Urothelium cell line (cell line): ENCODE results near the gene TAB2.

Experiments used
- DNase-seq: peaks from one replicate; pipeline ENCODE4 v3.0.0; 2011; ENCODE audit warnings: low spot score, mixed read lengths
- FAIRE-seq: peaks from 2 replicates; lab custom pipeline; 2011; peaks lifted over from hg19 to GRCh38; lab: Jason Lieb, UNC

Gene TAB2

GRCh38 chr6:149405823-149406765 lies 88.6 kb downstream of the TAB2 start:
- no peak for DNase-seq
- FAIRE-seq: no peak

GRCh38 chr6:149409617-149410016 lies 92.1 kb downstream of the TAB2 start:
- FAIRE-seq: no peak
- no peak for DNase-seq

GRCh38 chr6:149410557-149410956 lies 93.0 kb downstream of the TAB2 start:
- DNase-seq (no peak), FAIRE-seq (peak; percentile 23)

- FAIRE-seq (no peak), DNase-seq (no peak)
Measured at GRCh38 chr6:149414009-149414408, 96.5 kb downstream of the TAB2 start.

- FAIRE-seq (no peak), DNase-seq (no peak)
Measured at GRCh38 chr6:149414821-149415220, 97.3 kb downstream of the TAB2 start.

GRCh38 chr6:149419696-149420404 lies 102.3 kb downstream of the TAB2 start:
- DNase-seq: no peak
- FAIRE-seq: no peak

- no peak for FAIRE-seq
- no peak for DNase-seq
Measured at GRCh38 chr6:149421132-149421531, 103.6 kb downstream of the TAB2 start.

- FAIRE-seq: no peak
- DNase-seq: no peak
Measured at GRCh38 chr6:149422581-149422980, 105.1 kb downstream of the TAB2 start.

GRCh38 chr6:149423964-149424440 lies 106.5 kb downstream of the TAB2 start:
- FAIRE-seq (no peak), DNase-seq (no peak)

GRCh38 chr6:149425224-149425623 lies 107.7 kb downstream of the TAB2 start:
- DNase-seq (no peak), FAIRE-seq (no peak)

- FAIRE-seq: no peak
- DNase-seq: no peak
Measured at GRCh38 chr6:149425754-149426153, 108.2 kb downstream of the TAB2 start.

- no peak for DNase-seq
- FAIRE-seq: no peak
Measured at GRCh38 chr6:149428606-149429005, 111.1 kb downstream of the TAB2 start.

GRCh38 chr6:149429427-149430360 lies 112.2 kb downstream of the TAB2 start:
- DNase-seq (peak; percentile 1), FAIRE-seq (no peak)

- DNase-seq: peak; percentile 88
- peak; percentile 59 for FAIRE-seq
Measured at GRCh38 chr6:149431905-149432775, 114.6 kb downstream of the TAB2 start.

- FAIRE-seq (no peak), DNase-seq (no peak)
Measured at GRCh38 chr6:149433405-149433804, 115.9 kb downstream of the TAB2 start.

GRCh38 chr6:149433881-149434280 lies 116.4 kb downstream of the TAB2 start:
- FAIRE-seq (no peak), DNase-seq (no peak)

- FAIRE-seq (no peak), DNase-seq (no peak)
Measured at GRCh38 chr6:149435919-149436586, 118.5 kb downstream of the TAB2 start.

- FAIRE-seq (no peak), DNase-seq (no peak)
Measured at GRCh38 chr6:149436647-149437046, 119.1 kb downstream of the TAB2 start.

- DNase-seq (no peak), FAIRE-seq (no peak)
Measured at GRCh38 chr6:149437212-149437611, 119.7 kb downstream of the TAB2 start.
